Panc1 (cell line): Measurements from ENCODE around the gene PELI2.

Source experiments
- CTCF ChIP-seq: fragments of 450-650 bp; IDR thresholded peaks from 2 replicates; pipeline ENCODE4 v1.5.1; 2017; ENCODE audit warnings: mild to moderate bottlenecking
- TF ChIP-seq, protein P1 (sequence below), 2 experiments: IDR thresholded peaks; 2 replicates each; pipeline ENCODE4 v1.6.1; 2011 to 2012; ENCODE audit warnings: low read depth in 2 of 2, control low read depth in 1 of 2, low read length in 1 of 2, mild to moderate bottlenecking in 1 of 2, moderate library complexity in 1 of 2; ENCODE audit not compliant: insufficient read depth in 1 of 2

GRCh38 chr14:56284641-56285040, 166.4 kb downstream of the PELI2 start:
- TF ChIP-seq CTCF = no peak
- TF ChIP-seq, protein P1, sequence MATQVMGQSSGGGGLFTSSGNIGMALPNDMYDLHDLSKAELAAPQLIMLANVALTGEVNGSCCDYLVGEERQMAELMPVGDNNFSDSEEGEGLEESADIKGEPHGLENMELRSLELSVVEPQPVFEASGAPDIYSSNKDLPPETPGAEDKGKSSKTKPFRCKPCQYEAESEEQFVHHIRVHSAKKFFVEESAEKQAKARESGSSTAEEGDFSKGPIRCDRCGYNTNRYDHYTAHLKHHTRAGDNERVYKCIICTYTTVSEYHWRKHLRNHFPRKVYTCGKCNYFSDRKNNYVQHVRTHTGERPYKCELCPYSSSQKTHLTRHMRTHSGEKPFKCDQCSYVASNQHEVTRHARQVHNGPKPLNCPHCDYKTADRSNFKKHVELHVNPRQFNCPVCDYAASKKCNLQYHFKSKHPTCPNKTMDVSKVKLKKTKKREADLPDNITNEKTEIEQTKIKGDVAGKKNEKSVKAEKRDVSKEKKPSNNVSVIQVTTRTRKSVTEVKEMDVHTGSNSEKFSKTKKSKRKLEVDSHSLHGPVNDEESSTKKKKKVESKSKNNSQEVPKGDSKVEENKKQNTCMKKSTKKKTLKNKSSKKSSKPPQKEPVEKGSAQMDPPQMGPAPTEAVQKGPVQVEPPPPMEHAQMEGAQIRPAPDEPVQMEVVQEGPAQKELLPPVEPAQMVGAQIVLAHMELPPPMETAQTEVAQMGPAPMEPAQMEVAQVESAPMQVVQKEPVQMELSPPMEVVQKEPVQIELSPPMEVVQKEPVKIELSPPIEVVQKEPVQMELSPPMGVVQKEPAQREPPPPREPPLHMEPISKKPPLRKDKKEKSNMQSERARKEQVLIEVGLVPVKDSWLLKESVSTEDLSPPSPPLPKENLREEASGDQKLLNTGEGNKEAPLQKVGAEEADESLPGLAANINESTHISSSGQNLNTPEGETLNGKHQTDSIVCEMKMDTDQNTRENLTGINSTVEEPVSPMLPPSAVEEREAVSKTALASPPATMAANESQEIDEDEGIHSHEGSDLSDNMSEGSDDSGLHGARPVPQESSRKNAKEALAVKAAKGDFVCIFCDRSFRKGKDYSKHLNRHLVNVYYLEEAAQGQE (IDR thresholded peaks at IDR 0.05; ENCODE audit: insufficient read depth in 1 of 2, low read depth in 2 of 2, low read length in 1 of 2) = no peak
